ENCODE data around the gene DYSF.

Gene DYSF

DNA sequence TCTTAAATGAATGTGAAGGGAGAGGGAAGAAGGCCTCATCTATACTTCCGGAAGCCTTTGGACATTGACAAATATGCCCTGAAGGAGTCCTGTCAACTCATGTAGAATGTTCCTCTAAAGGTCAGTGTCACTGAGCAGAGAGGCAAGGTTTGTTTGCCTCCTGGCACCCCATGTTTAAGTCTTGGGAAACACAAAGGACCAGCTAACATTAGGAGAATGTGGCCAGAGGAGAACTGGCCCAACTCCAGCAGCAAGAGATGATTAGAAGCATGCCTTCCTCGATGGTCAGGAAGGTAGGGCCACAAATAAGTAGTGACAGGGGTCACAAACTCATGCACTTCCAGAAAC lies 5.7 kb downstream of the DYSF start (continued):
- TF ChIP-seq, protein P1, sequence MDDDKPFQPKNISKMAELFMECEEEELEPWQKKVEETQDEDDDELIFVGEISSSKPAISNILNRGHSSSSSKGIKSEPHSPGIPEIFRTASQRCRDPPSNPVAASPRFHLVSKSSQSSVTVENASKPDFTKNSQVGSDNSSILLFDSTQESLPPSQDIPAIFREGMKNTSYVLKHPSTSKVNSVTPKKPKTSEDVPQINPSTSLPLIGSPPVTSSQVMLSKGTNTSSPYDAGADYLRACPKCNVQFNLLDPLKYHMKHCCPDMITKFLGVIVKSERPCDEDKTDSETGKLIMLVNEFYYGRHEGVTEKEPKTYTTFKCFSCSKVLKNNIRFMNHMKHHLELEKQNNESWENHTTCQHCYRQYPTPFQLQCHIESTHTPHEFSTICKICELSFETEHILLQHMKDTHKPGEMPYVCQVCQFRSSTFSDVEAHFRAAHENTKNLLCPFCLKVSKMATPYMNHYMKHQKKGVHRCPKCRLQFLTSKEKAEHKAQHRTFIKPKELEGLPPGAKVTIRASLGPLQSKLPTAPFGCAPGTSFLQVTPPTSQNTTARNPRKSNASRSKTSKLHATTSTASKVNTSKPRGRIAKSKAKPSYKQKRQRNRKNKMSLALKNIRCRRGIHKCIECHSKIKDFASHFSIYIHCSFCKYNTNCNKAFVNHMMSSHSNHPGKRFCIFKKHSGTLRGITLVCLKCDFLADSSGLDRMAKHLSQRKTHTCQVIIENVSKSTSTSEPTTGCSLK (tag by site-specific recombination; IDR thresholded peaks at IDR 0.05): no peak
- TF ChIP-seq, protein P2, sequence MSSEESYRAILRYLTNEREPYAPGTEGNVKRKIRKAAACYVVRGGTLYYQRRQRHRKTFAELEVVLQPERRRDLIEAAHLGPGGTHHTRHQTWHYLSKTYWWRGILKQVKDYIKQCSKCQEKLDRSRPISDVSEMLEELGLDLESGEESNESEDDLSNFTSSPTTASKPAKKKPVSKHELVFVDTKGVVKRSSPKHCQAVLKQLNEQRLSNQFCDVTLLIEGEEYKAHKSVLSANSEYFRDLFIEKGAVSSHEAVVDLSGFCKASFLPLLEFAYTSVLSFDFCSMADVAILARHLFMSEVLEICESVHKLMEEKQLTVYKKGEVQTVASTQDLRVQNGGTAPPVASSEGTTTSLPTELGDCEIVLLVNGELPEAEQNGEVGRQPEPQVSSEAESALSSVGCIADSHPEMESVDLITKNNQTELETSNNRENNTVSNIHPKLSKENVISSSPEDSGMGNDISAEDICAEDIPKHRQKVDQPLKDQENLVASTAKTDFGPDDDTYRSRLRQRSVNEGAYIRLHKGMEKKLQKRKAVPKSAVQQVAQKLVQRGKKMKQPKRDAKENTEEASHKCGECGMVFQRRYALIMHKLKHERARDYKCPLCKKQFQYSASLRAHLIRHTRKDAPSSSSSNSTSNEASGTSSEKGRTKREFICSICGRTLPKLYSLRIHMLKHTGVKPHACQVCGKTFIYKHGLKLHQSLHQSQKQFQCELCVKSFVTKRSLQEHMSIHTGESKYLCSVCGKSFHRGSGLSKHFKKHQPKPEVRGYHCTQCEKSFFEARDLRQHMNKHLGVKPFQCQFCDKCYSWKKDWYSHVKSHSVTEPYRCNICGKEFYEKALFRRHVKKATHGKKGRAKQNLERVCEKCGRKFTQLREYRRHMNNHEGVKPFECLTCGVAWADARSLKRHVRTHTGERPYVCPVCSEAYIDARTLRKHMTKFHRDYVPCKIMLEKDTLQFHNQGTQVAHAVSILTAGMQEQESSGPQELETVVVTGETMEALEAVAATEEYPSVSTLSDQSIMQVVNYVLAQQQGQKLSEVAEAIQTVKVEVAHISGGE (tag by site-specific recombination; conservative IDR thresholded peaks at IDR 0.05; ENCODE audit: low read depth): no peak
- TF ChIP-seq ZNF76 (tag by site-specific recombination; IDR thresholded peaks at IDR 0.05; ENCODE audit: borderline replicate concordance, low read depth) (no peak), ZNF248 (tag by site-specific recombination; IDR thresholded peaks at IDR 0.05) (no peak), ZNF623 (tag by site-specific recombination; IDR thresholded peaks at IDR 0.05) (no peak)

DNA sequence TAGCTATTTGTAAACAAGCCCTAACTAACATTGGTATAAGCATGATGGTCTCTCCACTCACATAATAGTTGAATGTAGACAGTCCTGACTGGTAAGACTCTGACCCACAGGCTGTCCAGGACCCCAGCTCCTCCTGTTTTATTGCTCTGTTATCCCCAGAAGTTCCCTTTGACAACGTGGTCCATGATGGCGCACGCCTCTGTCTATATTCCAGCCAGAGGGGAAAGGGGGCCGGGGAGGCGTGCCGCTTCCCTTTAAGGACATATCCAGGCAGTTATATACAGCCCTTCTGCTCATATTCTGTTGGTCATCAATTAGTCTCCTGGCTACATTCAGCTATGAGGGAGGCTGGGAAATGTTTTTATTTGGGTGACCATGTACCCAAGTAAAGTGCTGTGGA lies 6.7 kb downstream of the DYSF start:
- Histone ChIP-seq H3K36me3 (ENCODE audit: control insufficient read depth in 2 of 2, insufficient read depth in 1 of 2, low read length in 2 of 2) (no peaks in the 10 kb centered on the region), H3K4me3 (ENCODE audit: low read depth, low read length) (no peak overlapping the region), H3K27ac (ENCODE audit: extremely low read depth, low read depth, low read length) (no peak overlapping the region), H3K4me1 (ENCODE audit: control insufficient read depth, insufficient read depth, low read length) (no peaks in the 10 kb centered on the region), H3K9me3 (ENCODE audit: control insufficient read depth, insufficient read depth, low read depth, low read length) (no peaks in the 10 kb centered on the region)
- CTCF ChIA-PET: interaction anchor here (0.6 to 3.7 kb wide), 13 partner anchors 9 to 1423 kb away, joined by 3 to 32 read pairs (median 3); no protein-coding TSS in a partner anchor
- TF ChIP-seq ZNF560 (tag by site-specific recombination; IDR thresholded peaks at IDR 0.05; ENCODE audit: borderline replicate concordance): no peak
- TF ChIP-seq, protein P2 (tag by site-specific recombination; conservative IDR thresholded peaks at IDR 0.05; ENCODE audit: low read depth): no peak
- TF ChIP-seq, protein P3, sequence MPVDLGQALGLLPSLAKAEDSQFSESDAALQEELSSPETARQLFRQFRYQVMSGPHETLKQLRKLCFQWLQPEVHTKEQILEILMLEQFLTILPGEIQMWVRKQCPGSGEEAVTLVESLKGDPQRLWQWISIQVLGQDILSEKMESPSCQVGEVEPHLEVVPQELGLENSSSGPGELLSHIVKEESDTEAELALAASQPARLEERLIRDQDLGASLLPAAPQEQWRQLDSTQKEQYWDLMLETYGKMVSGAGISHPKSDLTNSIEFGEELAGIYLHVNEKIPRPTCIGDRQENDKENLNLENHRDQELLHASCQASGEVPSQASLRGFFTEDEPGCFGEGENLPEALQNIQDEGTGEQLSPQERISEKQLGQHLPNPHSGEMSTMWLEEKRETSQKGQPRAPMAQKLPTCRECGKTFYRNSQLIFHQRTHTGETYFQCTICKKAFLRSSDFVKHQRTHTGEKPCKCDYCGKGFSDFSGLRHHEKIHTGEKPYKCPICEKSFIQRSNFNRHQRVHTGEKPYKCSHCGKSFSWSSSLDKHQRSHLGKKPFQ (tag by site-specific recombination; IDR thresholded peaks at IDR 0.05): no peak
- no peak for TF ChIP-seq ZNF776 (tag by site-specific recombination; IDR thresholded peaks at IDR 0.05; ENCODE audit: borderline replicate concordance)
- no peak for TF ChIP-seq ZNF707 (tag by site-specific recombination; IDR thresholded peaks at IDR 0.05)
- no peak for TF ChIP-seq GLIS1 (tag by site-specific recombination; IDR thresholded peaks at IDR 0.05)
- no peak for TF ChIP-seq ZNF701 (tag by site-specific recombination; IDR thresholded peaks at IDR 0.05)
- no peak for TF ChIP-seq RBAK (tag by site-specific recombination; IDR thresholded peaks at IDR 0.05)
- TF ChIP-seq, protein P4, sequence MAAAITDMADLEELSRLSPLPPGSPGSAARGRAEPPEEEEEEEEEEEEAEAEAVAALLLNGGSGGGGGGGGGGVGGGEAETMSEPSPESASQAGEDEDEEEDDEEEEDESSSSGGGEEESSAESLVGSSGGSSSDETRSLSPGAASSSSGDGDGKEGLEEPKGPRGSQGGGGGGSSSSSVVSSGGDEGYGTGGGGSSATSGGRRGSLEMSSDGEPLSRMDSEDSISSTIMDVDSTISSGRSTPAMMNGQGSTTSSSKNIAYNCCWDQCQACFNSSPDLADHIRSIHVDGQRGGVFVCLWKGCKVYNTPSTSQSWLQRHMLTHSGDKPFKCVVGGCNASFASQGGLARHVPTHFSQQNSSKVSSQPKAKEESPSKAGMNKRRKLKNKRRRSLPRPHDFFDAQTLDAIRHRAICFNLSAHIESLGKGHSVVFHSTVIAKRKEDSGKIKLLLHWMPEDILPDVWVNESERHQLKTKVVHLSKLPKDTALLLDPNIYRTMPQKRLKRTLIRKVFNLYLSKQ (tag by site-specific recombination; IDR thresholded peaks at IDR 0.05; ENCODE audit: borderline replicate concordance): no peak
- TF ChIP-seq ZNF530 (tag by site-specific recombination; IDR thresholded peaks at IDR 0.05; ENCODE audit: low read depth): no peak
- no peak for TF ChIP-seq ZNF843 (tag by site-specific recombination; IDR thresholded peaks at IDR 0.05)
- TF ChIP-seq, protein P5, sequence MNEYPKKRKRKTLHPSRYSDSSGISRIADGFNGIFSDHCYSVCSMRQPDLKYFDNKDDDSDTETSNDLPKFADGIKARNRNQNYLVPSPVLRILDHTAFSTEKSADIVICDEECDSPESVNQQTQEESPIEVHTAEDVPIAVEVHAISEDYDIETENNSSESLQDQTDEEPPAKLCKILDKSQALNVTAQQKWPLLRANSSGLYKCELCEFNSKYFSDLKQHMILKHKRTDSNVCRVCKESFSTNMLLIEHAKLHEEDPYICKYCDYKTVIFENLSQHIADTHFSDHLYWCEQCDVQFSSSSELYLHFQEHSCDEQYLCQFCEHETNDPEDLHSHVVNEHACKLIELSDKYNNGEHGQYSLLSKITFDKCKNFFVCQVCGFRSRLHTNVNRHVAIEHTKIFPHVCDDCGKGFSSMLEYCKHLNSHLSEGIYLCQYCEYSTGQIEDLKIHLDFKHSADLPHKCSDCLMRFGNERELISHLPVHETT (tag by site-specific recombination; IDR thresholded peaks at IDR 0.05): no peak
- TF ChIP-seq, protein P6, sequence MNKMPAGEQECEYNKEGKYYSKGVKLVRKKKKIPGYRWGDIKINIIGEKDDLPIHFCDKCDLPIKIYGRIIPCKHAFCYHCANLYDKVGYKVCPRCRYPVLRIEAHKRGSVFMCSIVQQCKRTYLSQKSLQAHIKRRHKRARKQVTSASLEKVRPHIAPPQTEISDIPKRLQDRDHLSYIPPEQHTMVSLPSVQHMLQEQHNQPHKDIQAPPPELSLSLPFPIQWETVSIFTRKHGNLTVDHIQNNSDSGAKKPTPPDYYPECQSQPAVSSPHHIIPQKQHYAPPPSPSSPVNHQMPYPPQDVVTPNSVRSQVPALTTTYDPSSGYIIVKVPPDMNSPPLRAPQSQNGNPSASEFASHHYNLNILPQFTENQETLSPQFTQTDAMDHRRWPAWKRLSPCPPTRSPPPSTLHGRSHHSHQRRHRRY (tag by site-specific recombination; IDR thresholded peaks at IDR 0.05): no peak
- TF ChIP-seq ZNF544 (tag by site-specific recombination; IDR thresholded peaks at IDR 0.05): no peak
- no peak for TF ChIP-seq IKZF3 (tag by site-specific recombination; IDR thresholded peaks at IDR 0.05)
- TF ChIP-seq ZNF654 (tag by site-specific recombination; IDR thresholded peaks at IDR 0.05; ENCODE audit: low read depth): no peak
- no peak for TF ChIP-seq ZNF2 (tag by site-specific recombination; IDR thresholded peaks at IDR 0.05)
- TF ChIP-seq OSR2 (tag by site-specific recombination; IDR thresholded peaks at IDR 0.05): no peak
- POLR2A ChIA-PET: no interaction called here

Data from HEK293 (cell line).